ENCODE results near the gene VAV2.

The VAV2 gene

DNA sequence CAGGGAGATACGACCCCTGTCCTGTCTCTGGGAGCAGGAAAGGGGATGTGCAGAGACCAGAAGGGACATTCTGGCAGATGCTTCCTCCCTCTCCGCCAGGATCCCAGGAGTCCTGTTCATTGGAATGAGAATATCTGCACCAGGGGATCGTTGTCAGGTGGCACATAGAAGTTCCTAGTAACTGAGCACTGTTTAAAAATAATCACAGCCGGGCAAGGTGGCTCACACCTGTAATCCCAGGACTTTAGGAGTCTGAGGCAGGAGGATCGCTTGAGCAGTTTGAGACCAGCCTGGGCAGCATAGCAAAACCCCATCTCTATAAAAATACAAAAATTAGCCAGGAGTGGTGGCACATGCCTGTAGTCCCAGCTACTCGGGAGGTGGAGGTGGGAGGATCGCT is 266.2 kb downstream of the VAV2 start:
- TF ChIP-seq, protein P1, sequence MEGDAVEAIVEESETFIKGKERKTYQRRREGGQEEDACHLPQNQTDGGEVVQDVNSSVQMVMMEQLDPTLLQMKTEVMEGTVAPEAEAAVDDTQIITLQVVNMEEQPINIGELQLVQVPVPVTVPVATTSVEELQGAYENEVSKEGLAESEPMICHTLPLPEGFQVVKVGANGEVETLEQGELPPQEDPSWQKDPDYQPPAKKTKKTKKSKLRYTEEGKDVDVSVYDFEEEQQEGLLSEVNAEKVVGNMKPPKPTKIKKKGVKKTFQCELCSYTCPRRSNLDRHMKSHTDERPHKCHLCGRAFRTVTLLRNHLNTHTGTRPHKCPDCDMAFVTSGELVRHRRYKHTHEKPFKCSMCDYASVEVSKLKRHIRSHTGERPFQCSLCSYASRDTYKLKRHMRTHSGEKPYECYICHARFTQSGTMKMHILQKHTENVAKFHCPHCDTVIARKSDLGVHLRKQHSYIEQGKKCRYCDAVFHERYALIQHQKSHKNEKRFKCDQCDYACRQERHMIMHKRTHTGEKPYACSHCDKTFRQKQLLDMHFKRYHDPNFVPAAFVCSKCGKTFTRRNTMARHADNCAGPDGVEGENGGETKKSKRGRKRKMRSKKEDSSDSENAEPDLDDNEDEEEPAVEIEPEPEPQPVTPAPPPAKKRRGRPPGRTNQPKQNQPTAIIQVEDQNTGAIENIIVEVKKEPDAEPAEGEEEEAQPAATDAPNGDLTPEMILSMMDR (IDR thresholded peaks at IDR 0.05) = no peak

DNA sequence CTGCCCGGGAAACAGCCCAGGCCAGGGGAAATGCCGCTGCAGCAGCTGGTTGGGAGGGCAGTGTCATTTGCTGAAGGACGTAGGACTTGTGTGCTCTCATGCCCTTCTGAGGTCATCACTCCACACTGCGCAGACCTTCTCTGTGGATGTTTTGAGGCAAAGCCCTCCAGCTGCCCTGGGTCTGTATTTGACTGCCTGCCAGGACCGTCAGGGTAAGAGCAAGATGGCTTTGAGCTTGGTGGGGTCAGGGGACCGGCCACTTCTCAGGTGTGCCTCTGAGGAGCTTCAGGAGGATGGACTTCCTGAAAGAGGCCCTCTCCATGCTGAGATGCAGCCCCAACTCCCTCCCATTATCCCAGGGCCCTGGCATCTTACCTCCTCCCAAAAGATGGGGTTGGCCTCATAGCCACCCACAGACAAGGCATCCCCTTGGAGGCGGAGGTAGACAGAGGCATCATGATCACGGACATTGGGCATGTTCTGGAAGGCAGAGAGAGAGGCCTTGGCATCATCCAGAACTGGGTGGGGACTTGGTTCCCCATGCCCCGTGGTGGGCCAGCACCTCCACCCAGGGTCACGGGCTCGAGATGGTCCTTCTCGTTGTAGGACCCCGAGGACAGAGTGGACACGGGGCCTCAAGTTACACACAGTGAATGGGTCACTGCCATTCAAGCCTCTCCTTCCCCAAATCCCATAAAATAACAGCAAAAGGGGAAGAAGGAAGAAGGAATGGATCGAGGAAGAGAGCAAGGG is 273.4 kb downstream of the VAV2 start:
- TF ChIP-seq, protein P1 (IDR thresholded peaks at IDR 0.05) = no peak

DNA sequence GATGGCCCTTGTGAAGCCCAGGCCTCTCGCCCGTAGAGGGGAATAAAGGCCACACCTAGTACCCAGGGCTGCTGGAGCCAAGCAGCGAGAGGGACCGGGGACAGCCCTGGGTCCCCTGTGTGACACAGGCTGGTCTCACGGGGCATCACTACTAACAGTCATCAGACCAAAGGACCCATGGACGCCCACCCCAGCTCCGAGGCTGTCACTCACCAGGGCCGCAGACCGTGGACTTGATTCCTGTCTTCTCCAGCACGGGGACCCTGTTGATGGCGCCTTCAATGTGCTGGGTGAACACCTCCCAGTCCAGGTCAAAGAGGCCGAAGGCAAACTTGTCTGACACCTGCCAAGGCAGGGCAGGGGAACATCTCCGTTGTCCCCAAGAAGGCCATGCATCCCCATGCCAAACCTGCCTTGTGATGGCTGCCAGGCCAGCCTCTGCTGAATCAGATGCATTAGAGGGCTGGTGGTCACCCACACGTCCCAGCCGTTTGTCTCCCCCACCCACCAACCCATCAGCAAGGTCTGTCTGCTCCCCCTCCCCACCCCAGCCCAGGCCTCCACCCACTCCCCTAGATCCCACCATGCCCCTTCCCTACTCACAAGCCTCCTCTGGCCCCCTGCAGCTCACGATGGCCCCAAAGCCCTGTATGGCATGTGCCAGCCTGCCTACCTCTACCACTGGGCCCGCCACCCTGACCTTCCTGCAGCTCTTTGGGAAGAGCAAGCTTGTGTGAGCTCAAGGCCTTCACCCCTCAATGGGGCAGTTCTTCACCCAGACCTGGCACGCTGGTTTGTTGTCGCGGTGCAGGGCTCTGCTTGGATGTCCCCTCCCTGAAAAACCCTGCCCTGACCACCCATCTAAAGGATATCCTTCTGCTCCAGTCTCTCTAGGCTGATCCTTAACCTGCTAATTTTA is 274.8 kb downstream of the VAV2 start:
- TF ChIP-seq, protein P1 (IDR thresholded peaks at IDR 0.05) = no peak

DNA sequence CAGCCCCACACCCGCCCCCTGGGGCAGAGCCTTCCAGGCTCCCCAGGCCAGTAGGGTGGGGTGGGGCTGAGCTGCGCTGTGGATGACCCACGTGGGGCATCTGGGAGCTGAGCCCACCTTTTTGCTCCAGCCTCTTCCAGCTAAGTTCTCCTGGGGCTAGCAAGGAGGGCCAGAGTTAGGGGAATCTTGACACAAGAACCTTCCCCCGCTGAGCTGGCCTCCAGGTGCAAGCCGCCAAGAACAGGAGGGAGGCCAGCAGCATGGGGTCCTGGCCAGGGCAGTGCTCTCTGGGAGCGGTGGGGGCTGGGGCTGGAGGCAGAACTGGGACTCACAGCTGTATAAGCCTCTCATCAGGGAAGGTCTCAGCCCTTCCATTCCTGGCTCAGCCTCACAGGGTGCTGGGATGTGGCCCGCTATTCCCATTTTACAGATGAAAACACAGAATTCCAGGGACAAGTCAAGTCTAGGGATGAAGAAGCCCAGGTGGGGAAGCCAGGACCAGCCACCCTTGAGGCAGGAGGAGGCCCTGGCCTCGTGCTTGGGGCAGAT is 275.5 kb downstream of the VAV2 start:
- TF ChIP-seq, protein P1 (IDR thresholded peaks at IDR 0.05) = no peak

DNA sequence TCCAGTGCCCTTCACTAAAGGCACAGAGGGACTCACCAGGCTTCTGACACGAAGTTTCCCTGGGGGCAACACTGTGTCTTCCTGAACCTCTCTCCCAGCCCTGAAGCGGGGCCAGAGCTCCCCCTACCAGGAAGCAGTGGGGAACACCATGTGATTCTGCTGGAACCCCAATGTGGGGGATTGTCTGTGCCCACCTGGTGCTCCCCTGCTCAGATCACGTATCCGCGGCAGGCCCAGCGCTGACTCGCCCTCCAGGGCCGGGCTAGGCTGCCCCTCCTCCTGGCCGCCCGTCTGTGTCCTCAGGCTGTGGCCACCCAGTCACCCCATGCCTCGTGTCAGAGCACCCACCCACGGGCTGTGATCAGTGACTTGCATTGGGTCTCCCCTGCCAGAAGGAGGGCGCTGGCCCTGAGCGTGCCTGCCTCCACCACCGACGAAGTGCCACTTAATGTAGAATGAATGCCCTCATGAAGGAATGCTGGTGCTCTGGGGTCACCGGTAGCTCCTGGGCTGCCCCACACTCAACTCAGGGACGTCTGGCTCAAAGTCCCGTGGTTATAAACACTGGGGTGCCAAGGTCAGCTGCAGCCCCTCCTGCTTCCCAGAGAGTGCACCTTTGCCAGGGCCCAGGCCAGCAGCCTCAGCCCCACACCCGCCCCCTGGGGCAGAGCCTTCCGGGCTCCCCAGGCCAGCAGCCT is 276.1 kb downstream of the VAV2 start:
- TF ChIP-seq, protein P1 (IDR thresholded peaks at IDR 0.05) = peak; percentile 42

DNA sequence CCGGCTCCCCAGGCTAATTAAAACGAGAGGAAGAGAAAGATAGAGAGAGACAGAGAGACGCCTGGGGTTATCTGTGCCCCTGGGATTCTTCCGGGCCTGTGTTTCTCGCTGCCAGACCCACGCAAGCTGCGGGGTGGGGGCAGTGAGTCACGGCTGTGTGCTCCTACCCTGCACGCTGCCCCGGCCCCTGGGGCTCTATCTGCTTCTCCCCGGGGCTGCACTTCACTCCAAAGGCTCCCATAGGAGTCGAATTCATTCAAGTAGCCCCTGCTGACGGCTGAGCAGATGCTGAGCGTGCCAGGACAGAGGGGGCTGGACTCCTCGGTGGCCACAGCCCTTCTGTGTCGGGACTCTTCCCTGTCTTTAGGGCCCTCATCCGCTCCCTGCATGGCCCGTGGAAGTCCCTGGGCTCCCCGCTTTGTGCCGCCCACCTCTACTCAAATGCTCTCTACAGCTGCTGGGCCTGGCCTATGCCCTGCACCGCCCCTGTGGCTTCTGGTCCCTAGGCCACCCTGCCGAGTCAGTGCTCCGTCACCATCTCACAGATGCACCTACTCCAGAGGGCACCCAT is 276.7 kb downstream of the VAV2 start:
- TF ChIP-seq, protein P1 (IDR thresholded peaks at IDR 0.05) = no peak
